ENCODE measurements around the gene MOV10.
A peak's percentile ranks its signal among the peaks of the same experiment; 100 is the strongest.
"Not testable (repeated sequence)": the region's sequence is repeated elsewhere in the genome, so short reads cannot be mapped to it uniquely, and the experiment has no call there.

MOV10 gene

GRCh38 chr1:112714313-112715263, 40.1 kb downstream of the MOV10 start:
- no peak for DNase-seq

- peak; percentile 34 for DNase-seq
Observed at GRCh38 chr1:112715264-112716053, 41.0 kb downstream of the MOV10 start, which contains the start of gene PPM1J. TSS of gene PPM1J (minus strand) at chr1:112715332. CDS start at chr1:112715301, 31 bp downstream.

DNA sequence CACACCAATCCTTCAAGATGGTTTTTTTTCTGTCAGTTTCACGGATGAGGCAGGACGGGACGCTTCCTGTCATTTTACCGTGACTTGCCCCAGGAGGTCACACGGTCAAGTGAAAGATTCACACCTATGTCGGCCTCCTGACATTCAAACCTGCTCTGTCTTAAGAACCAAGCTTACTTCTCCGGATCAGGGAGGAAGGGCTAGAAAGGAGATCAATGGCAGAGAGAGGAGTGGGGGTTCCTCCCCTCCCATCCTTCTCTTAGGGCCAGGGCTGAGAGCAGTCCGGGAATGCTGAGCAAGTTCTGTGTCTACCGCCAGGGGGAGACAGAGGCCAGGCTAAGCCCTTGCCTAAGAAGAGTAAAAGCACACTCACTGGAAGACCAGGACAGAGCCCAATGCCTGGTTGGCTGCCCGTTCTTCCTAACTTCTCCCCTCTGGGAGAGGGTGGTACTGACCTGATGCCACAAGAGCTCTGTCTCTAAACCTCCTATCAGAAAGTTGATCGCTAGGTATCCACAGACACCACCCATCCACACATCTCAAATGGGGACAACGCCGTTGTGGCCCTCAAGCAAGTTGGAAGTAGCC, 41.8 kb downstream of the MOV10 start:
- peak; percentile 90 for DNase-seq

DNA sequence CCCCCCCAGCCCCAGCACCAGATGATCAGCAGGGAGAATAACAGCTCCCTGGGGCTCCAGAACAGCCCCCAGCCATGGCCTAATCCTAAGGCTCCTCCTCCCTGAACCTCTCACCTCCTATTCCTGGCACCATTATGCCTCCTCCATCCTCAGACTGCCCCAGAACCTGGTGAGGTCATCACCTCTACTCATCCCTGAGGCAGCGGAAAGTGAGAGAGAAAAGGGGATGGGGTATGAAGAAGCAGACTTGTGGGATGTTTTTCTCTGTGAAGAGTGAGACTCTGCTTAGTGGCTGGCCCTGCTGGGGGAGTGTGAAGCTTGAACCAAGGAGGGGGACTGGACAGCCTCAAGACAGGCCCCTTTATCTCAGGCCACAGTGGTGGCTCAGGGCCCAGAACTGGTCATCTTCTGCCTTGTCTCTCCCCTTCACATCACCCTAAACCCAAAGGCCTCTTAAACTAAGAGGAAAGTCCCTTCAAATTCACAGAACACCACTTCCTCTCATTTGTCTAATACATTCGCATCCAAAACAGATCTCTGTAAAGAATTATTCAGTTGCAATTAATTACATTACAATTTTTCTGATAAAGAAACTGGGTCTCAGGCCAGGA, 42.9 kb downstream of the MOV10 start:
- no peak for DNase-seq

- DNase-seq: peak; percentile 53
Observed at GRCh38 chr1:112718691-112719418, 44.4 kb downstream of the MOV10 start.

- DNase-seq: no peak
Observed at GRCh38 chr1:112719706-112720105, 45.2 kb downstream of the MOV10 start.

DNA sequence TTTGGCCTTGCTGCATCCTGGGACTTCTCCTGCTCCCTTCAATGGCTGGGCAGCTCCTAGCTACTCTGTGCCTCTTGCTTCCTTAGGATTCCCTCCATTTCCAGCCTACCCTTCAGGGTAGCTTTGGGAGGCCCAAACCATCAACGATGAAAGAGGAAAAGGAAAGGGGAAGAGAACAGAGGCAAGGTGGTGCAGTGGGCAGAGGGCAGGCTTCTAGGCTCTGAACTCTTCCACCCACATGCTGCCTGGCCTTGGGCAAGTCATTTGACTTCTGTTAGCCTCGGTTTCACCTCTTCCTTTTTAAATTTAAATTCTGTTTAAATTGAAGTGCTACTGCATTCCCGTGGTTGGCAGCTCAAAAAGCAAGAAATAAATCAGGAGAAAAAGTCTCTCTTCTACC, 46.3 kb downstream of the MOV10 start:
- no peak for DNase-seq

GRCh38 chr1:112721294-112721693, 46.8 kb downstream of the MOV10 start:
- not testable (repeated sequence) for DNase-seq

DNA sequence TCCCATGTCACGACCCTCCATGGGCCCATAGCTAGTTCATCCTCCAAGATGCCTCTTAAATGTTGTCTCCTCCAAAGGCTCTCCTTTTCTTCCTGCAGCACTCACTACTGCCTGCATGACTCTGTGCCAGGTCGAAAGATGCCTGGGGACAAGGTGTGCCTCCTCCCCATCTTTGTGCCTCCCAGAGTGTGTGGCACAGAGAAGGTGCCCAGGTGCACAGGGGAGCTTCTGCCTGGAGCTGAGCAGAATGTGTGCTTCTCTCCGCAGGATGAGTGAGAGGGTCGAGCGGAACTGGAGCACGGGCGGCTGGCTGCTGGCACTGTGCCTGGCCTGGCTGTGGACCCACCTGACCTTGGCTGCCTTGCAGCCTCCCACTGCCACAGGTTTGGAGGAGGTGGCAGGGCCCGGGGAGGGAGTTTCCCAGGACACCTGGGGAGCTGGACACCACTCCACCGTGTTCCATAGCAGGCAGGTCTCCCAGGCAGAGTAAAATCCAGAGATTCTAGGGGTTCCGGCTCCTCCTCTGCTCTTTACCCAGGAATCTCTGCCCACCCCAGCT, 47.6 kb downstream of the MOV10 start:
- no peak for DNase-seq

DNA sequence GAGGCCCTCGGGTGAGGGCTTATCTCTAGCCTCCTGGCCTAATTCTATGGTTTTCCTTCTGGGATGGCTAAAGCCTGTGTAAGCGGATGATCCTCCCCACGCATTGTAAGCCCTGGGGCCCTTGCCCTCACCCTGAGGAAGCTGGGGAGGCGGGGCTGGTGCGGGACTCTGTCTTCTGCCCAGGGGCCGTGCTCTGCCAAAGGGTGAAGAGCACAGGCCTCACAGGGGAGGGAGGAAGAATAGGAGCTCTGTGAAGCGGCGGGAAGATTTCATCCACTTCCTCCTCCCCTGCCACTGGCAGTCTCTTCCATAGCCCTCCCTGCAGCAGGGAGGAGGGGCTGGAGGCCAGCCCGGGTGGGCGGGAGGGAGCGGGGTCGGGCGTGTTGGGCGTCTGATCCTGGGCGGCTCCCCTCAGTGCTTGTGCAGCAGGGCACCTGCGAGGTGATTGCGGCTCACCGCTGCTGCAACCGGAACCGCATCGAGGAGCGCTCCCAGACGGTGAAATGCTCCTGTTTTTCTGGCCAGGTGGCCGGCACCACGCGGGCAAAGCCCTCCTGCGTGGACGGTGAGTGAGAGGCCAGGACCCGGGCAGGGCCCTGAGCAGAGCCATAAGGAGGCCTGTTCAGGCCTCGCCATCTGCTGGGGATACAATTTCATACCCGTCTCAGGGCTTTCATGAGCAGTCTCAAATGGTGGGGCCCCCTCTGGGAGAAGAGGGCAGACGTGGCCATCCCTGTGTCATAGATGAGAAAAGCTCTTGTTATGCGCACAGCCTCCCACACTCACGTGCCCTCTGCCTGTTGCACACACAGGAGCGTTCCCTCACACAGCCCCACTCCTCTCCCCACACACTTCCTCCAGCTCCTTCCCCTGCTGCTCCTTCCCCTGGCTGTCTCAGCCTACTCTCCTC, 48.4 kb downstream of the MOV10 start:
- no peak for DNase-seq

DNA sequence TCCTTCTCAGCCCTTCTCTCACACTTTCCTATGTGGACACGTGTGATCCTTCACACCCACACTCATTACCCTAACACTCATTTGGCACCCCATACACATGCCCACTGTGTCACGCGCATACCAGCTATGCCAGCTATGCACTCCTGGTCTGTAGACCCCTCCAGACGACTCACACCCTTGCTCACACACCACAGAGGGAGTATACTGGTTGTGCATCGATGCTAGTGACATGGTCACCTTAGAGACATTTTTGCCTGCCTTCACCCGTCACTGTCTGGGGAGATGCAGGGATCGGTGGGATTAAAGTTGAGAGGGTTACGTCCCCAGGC, 49.0 kb downstream of the MOV10 start:
- no peak for DNase-seq

- DNase-seq: not testable (repeated sequence)
Observed at GRCh38 chr1:112724240-112724639, 49.8 kb downstream of the MOV10 start.

DNA sequence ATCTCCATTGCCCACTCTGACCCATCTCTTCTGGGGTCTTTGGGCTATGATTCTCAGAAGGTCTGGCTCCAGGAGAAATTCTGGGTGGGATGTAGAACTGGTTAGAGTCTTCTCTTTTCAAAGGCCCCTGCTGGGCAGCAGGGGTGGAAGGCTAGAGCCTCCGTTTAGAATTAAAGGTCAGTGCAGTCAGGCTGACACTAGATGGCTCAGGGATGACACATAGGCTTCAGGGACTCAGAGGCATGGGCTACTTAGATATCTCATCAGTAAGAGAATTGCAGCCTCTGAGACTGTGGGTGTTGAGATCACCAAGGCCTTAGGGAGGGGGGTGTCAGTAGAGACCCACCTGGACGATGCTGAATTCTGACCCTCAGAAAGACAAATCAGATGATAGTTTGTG, 53.3 kb downstream of the MOV10 start:
- no peak for DNase-seq

DNA sequence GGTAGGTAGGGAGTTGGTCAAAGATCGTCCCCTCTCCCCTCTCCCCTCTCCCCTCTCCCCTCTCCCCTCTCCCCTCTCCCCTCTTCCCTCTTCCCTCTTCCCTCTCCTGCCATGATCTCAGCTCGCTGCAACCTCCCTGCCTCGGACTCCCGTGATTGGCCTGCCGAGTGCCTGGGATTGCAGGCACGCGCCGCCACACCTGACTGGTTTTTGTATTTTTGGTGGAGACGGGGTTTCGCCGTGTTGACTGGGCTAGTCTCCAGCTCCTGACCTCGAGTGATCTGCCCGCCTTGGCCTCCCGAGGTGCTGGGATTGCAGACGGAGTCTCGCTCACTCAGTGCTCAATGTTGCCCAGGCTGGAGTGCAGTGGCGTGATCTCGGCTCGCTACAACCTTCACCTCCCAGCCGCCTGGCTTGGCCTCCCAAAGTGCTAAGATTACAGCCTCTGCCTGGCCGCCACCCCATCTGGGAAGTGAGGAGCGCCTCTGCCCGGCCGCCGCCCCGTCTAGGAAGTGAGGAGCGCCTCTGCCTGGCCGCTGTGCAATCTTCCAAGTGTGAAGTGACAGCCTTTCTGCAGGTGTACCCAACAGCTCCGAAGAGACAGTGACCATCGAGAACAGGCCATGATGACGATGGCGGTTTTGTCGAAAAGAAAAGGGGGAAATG, 54.0 kb downstream of the MOV10 start:
- not testable (repeated sequence) for DNase-seq

- not testable (repeated sequence) for DNase-seq
Observed at GRCh38 chr1:112729011-112729410, 54.6 kb downstream of the MOV10 start.

- no peak for DNase-seq
Observed at GRCh38 chr1:112729909-112730308, 55.5 kb downstream of the MOV10 start.

DNA sequence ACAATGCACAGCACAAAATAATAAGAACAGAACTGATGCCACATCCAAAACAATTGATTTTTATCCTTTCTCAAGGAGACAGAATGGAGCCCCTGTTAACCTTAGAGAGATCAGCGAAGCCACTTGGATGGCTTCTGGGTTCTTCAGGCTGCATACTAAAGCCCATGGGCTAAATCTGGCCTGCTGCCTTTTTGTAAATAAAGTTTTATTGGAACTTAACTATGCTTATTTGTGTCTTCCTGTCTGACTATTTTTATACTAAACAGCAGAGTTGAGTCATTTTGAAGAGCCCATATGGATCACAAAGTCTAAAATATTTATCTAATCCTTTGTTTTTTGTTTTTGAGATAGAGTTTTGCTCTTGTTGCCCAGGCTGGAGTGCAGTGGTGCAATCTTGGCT, 57.0 kb downstream of the MOV10 start:
- DNase-seq: no peak

DNA sequence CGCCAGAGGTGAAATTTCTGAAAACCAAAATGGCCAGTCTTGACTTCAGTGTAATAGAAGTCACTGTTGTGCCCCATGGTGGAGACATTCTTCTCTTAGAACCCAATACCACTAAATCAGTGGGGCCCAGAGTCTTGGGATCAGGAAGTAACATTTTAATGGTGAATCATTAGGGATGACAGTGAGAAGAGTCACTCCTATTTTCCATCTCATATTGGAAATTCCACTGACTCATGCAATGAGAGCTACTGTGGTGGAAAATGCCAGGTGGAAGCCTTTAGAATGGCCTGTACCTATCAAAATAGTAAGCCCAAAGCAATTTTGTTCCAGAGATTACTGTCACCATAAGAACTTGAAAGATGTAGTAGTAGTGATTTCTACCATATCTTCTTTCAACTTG, 61.3 kb downstream of the MOV10 start:
- no peak for DNase-seq

DNA sequence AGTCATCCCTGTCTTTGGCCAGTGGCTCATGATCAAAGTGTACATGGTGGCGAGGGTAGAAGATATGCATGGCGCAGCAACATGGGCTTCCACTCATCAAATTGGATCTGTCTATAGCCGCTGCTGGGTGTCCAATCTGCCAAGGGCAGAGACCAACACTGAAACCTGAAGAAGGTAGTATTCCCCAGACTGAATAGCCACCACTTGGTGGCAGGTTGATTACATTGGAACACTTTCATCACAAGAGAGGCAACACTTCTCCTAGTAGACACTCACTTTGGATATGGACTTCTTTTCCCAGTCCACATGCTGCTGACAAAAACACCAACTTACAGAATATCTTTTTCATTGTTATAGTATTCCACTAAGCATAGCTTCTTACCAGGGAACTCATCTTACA, 63.1 kb downstream of the MOV10 start:
- DNase-seq: no peak

Data from NCI-H1694 treated with DMSO at 0.1 percent for 48 hours (cell line).